Progenitor cell of endocrine pancreas (in vitro differentiated cells): ENCODE data around the gene MYMX. TPM values are rescaled to one million over a fixed set of nuclear protein-coding genes. Genes with fewer than 3 reads are reported as not detected.

Experiments
- DNase-seq: peaks from one replicate; pipeline ENCODE4 v3.0.0; 2021; ENCODE audit warnings: low spot score; ENCODE audit not compliant: unreplicated experiment
- H3K27ac Mint-ChIP-seq: 2 replicates; pipeline ENCODE4 v1.8.0; 2021; ENCODE audit warnings: mild to moderate bottlenecking, moderate library complexity, mixed read lengths
- H3K27me3 Mint-ChIP-seq: 2 replicates; pipeline ENCODE4 v1.8.0; 2021; ENCODE audit warnings: mixed read lengths
- H3K36me3 Mint-ChIP-seq: 2 replicates; pipeline ENCODE4 v1.8.0; 2022; ENCODE audit warnings: mixed read lengths; ENCODE audit not compliant: insufficient read depth
- H3K4me1 Mint-ChIP-seq: 2 replicates; pipeline ENCODE4 v1.8.0; 2021; ENCODE audit warnings: low read depth, mixed read lengths
- H3K4me3 Mint-ChIP-seq: 2 replicates; pipeline ENCODE4 v1.8.0; 2021; ENCODE audit warnings: low read depth, mild to moderate bottlenecking, moderate library complexity, mixed read lengths
- H3K9me3 Mint-ChIP-seq: 2 replicates; pipeline ENCODE4 v1.8.0; 2021; ENCODE audit warnings: low read depth, mixed read lengths
- CTCF ChIP-seq: fragments of 200-600 bp; sonication (generic); IDR thresholded peaks from one replicate; pipeline ENCODE4 v1.5.0; 2021; ENCODE audit warnings: antibody characterized with exemption, mild to moderate bottlenecking; ENCODE audit not compliant: unreplicated experiment
- total RNA-seq: library from RNA; stranded (reverse); gene quantifications from 2 replicates; pipeline ENCODE4 v1.2.1, GENCODE V29; 2021

MYMX gene
- total RNA-seq, 1 donor from 2014 or later, result not detected

- Mint-ChIP-seq H3K27ac (peak overlapping the region; percentile 74), H3K36me3 (peaks cover 29% of the 10 kb centered on the region), H3K4me3 (peak overlapping the region; percentile 91), H3K9me3 (no peaks in the 10 kb centered on the region), H3K4me1 (peaks cover 28% of the 10 kb centered on the region), H3K27me3 (no peaks in the 10 kb centered on the region)
- no peak for DNase-seq
- TF ChIP-seq CTCF, result no peak
These were observed 40.0 kb downstream of the MYMX start for GRCh38 chr6:44256775-44257024.

- TF ChIP-seq CTCF, result peak; percentile 82
- Mint-ChIP-seq H3K27ac (peak within 1 kb of the TSS; percentile 92), H3K9me3 (no peaks in the 10 kb centered on the region), H3K4me1 (peaks cover 28% of the 10 kb centered on the region), H3K36me3 (peaks cover 24% of the 10 kb centered on the region), H3K27me3 (no peaks in the 10 kb centered on the region), H3K4me3 (peak within 1 kb of the TSS; percentile 91)
- DNase-seq, result peak; percentile 65
These were observed 40.5 kb downstream of the MYMX start, which contains the start of gene SLC35B2 for GRCh38 chr6:44257025-44257752. Gene SLC35B2, minus strand, starts transcription at chr6:44257528. Its CDS starts 118 bp downstream, at chr6:44257410.

GRCh38 chr6:44257753-44258324, 41.1 kb downstream of the MYMX start:
- Mint-ChIP-seq H3K27ac (peak overlapping the region; percentile 92), H3K9me3 (no peaks in the 10 kb centered on the region), H3K4me3 (peak overlapping the region; percentile 77), H3K36me3 (peaks cover 20% of the 10 kb centered on the region), H3K27me3 (no peaks in the 10 kb centered on the region), H3K4me1 (peaks cover 28% of the 10 kb centered on the region)
- DNase-seq, result no peak
- no peak for TF ChIP-seq CTCF

- Mint-ChIP-seq H3K4me3 (peak overlapping the region; percentile 77), H3K36me3 (peaks cover 16% of the 10 kb centered on the region), H3K9me3 (no peaks in the 10 kb centered on the region), H3K27me3 (no peaks in the 10 kb centered on the region), H3K27ac (peak overlapping the region; percentile 68), H3K4me1 (peaks cover 28% of the 10 kb centered on the region)
- DNase-seq, result no peak
- no peak for TF ChIP-seq CTCF
These were observed 41.7 kb downstream of the MYMX start for GRCh38 chr6:44258325-44258863.

- Mint-ChIP-seq H3K4me1 (peaks cover 29% of the 10 kb centered on the region), H3K9me3 (no peaks in the 10 kb centered on the region), H3K36me3 (peaks cover 11% of the 10 kb centered on the region), H3K27me3 (no peaks in the 10 kb centered on the region), H3K27ac (no peak overlapping the region), H3K4me3 (peak overlapping the region; percentile 77)
- TF ChIP-seq CTCF, result no peak
- DNase-seq, result no peak
These were observed 42.2 kb downstream of the MYMX start for GRCh38 chr6:44258921-44259320.
